NCI-H510A treated with DMSO at 0.1 percent for 48 hours (cell line): Measurements from ENCODE around the gene CRYBG2.
"Not testable (repeated sequence)": the region's sequence is repeated elsewhere in the genome, so short reads cannot be mapped to it uniquely, and the experiment has no call there.

Experiments used
- DNase-seq: peaks from one replicate; lab custom pipeline; 2025; lab: John Stamatoyannopoulos, UW

The CRYBG2 gene

GRCh38 chr1:26295194-26296138, 58.5 kb downstream of the CRYBG2 start:
- DNase-seq = no peak

GRCh38 chr1:26293911-26294463, 59.9 kb downstream of the CRYBG2 start:
- no peak for DNase-seq

GRCh38 chr1:26292735-26293134, 61.2 kb downstream of the CRYBG2 start:
- not testable (repeated sequence) for DNase-seq

GRCh38 chr1:26291939-26292338, 62.0 kb downstream of the CRYBG2 start:
- DNase-seq = no peak

GRCh38 chr1:26291433-26291832, 62.5 kb downstream of the CRYBG2 start:
- DNase-seq = no peak

GRCh38 chr1:26290882-26291261, 63.1 kb downstream of the CRYBG2 start:
- no peak for DNase-seq

GRCh38 chr1:26290122-26290881, 63.6 kb downstream of the CRYBG2 start:
- DNase-seq = no peak

GRCh38 chr1:26289158-26290059, 64.5 kb downstream of the CRYBG2 start:
- no peak for DNase-seq

- no peak for DNase-seq
Observed at GRCh38 chr1:26288311-26288941, 65.5 kb downstream of the CRYBG2 start.

GRCh38 chr1:26287811-26288210, 66.1 kb downstream of the CRYBG2 start:
- DNase-seq = no peak

- no peak for DNase-seq
Observed at GRCh38 chr1:26287033-26287711, 66.8 kb downstream of the CRYBG2 start.

GRCh38 chr1:26286064-26286416, 67.9 kb downstream of the CRYBG2 start:
- no peak for DNase-seq

- DNase-seq = no peak
Observed at GRCh38 chr1:26285366-26286063, 68.4 kb downstream of the CRYBG2 start.

GRCh38 chr1:26284597-26285347, 69.2 kb downstream of the CRYBG2 start:
- no peak for DNase-seq

GRCh38 chr1:26283871-26284596, 69.9 kb downstream of the CRYBG2 start:
- no peak for DNase-seq

- no peak for DNase-seq
Observed at GRCh38 chr1:26283279-26283853, 70.6 kb downstream of the CRYBG2 start.

- DNase-seq = no peak
Observed at GRCh38 chr1:26282401-26282918, 71.5 kb downstream of the CRYBG2 start.

- no peak for DNase-seq
Observed at GRCh38 chr1:26281971-26282370, 72.0 kb downstream of the CRYBG2 start.
